Measurements from ENCODE around the gene TBX5. TPM values are rescaled to one million over a fixed set of nuclear protein-coding genes. Genes with fewer than 3 reads are reported as not detected.

TBX5 gene
- total RNA-seq = not detected

- H3K9me3 Mint-ChIP-seq (ENCODE audit: low read depth) = no peaks in the 10 kb centered on the region
- DNase-seq = peak; percentile 9
- POLR2A ChIA-PET = no interaction called here
- H3K27ac Mint-ChIP-seq = no peak within 1 kb of the TSS
- CTCF ChIA-PET = no interaction called here
- H3K27me3 Mint-ChIP-seq = peaks cover 81% of the 10 kb centered on the region
- no peaks in the 10 kb centered on the region for H3K36me3 Mint-ChIP-seq (ENCODE audit: low read depth)
- no peak within 1 kb of the TSS for H3K4me3 Mint-ChIP-seq
- peaks cover 11% of the 10 kb centered on the region for H3K4me1 Mint-ChIP-seq
- no peak for ATAC-seq
- intact Hi-C loops (cut with DNase I, micrococcal nuclease) = loop anchor here (2.0 to 10.0 kb wide), 5 partner anchors 35 to 933 kb away; partner anchors contain the start of gene LHX5 (in 1 of the 2)
These were observed at the start of gene TBX5 for GRCh38 chr12:114405519-114406271. Gene TBX5 (minus strand): TSS chr12:114406144. CDS start chr12:114403898, 2,246 bp downstream.

GRCh38 chr12:114451657-114452056 is 45.7 kb upstream of the TBX5 start:
- Mint-ChIP-seq H3K36me3 (ENCODE audit: low read depth) (no peaks in the 10 kb centered on the region), H3K4me3 (no peak overlapping the region), H3K4me1 (no peaks in the 10 kb centered on the region), H3K9me3 (ENCODE audit: low read depth) (no peaks in the 10 kb centered on the region), H3K27ac (no peak overlapping the region), H3K27me3 (peaks cover 44% of the 10 kb centered on the region)
- CTCF ChIA-PET = no interaction called here
- ATAC-seq (no peak), DNase-seq (no peak)
- POLR2A ChIA-PET = no interaction called here
- intact Hi-C loops (cut with DNase I, micrococcal nuclease) = no loop called here

- Mint-ChIP-seq H3K36me3 (ENCODE audit: low read depth) (no peaks in the 10 kb centered on the region), H3K27ac (no peak overlapping the region), H3K4me1 (no peaks in the 10 kb centered on the region), H3K27me3 (peaks cover 53% of the 10 kb centered on the region), H3K4me3 (no peak overlapping the region), H3K9me3 (ENCODE audit: low read depth) (no peaks in the 10 kb centered on the region)
- ATAC-seq (no peak), DNase-seq (no peak)
- ChIA-PET CTCF (no interaction called here), POLR2A (no interaction called here)
- intact Hi-C loops (cut with DNase I, micrococcal nuclease) = no loop called here
These were observed 44.8 kb upstream of the TBX5 start for GRCh38 chr12:114450515-114451300.

- Mint-ChIP-seq H3K4me3 (no peak overlapping the region), H3K36me3 (ENCODE audit: low read depth) (no peaks in the 10 kb centered on the region), H3K27me3 (peaks cover 56% of the 10 kb centered on the region), H3K4me1 (no peaks in the 10 kb centered on the region), H3K9me3 (ENCODE audit: low read depth) (no peaks in the 10 kb centered on the region), H3K27ac (no peak overlapping the region)
- ChIA-PET CTCF (no interaction called here), POLR2A (no interaction called here)
- intact Hi-C loops (cut with DNase I, micrococcal nuclease) = no loop called here
- ATAC-seq = no peak
- DNase-seq = no peak
These were observed 44.1 kb upstream of the TBX5 start for GRCh38 chr12:114450019-114450418.

GRCh38 chr12:114448618-114448933 is 42.6 kb upstream of the TBX5 start:
- H3K9me3 Mint-ChIP-seq (ENCODE audit: low read depth) = no peaks in the 10 kb centered on the region
- POLR2A ChIA-PET = no interaction called here
- H3K4me1 Mint-ChIP-seq = no peaks in the 10 kb centered on the region
- DNase-seq (no peak), ATAC-seq (no peak)
- CTCF ChIA-PET = interaction anchor here (1.1 kb wide), 1 partner anchor 59 kb away, joined by 4 read pairs; no protein-coding TSS in a partner anchor
- intact Hi-C loops (cut with DNase I, micrococcal nuclease) = loop anchor here in 1 of 2 experiments (5.0 to 10.0 kb wide), 2 partner anchors 219 to 246 kb away; no protein-coding TSS in a partner anchor
- H3K27me3 Mint-ChIP-seq = peaks cover 67% of the 10 kb centered on the region
- H3K27ac Mint-ChIP-seq = no peak overlapping the region
- no peaks in the 10 kb centered on the region for H3K36me3 Mint-ChIP-seq (ENCODE audit: low read depth)
- no peak overlapping the region for H3K4me3 Mint-ChIP-seq

GRCh38 chr12:114447799-114448617 is 42.1 kb upstream of the TBX5 start:
- no peak for ATAC-seq
- intact Hi-C loops (cut with DNase I, micrococcal nuclease) = loop anchor here (2.0 to 10.0 kb wide), 4 partner anchors 45 to 247 kb away; no protein-coding TSS in a partner anchor

GRCh38 chr12:114447274-114447716 is 41.4 kb upstream of the TBX5 start:
- Mint-ChIP-seq H3K4me1 (no peaks in the 10 kb centered on the region), H3K9me3 (ENCODE audit: low read depth) (no peaks in the 10 kb centered on the region), H3K4me3 (no peak overlapping the region), H3K27ac (no peak overlapping the region), H3K27me3 (peaks cover 76% of the 10 kb centered on the region), H3K36me3 (ENCODE audit: low read depth) (no peaks in the 10 kb centered on the region)
- intact Hi-C loops (cut with DNase I, micrococcal nuclease) = loop anchor here (2.0 to 10.0 kb wide), 4 partner anchors 44 to 248 kb away; no protein-coding TSS in a partner anchor
- DNase-seq (peak; percentile 3), ATAC-seq (no peak)
- ChIA-PET POLR2A (no interaction called here), CTCF (no interaction called here)

More at GRCh38 chr12:114447799-114448617, 42.1 kb upstream of the TBX5 start:
- Mint-ChIP-seq H3K4me3 (no peak overlapping the region), H3K36me3 (ENCODE audit: low read depth) (no peaks in the 10 kb centered on the region), H3K9me3 (ENCODE audit: low read depth) (no peaks in the 10 kb centered on the region), H3K27me3 (peaks cover 72% of the 10 kb centered on the region), H3K4me1 (no peaks in the 10 kb centered on the region), H3K27ac (no peak overlapping the region)
- POLR2A ChIA-PET = no interaction called here
- CTCF ChIA-PET = no interaction called here
- DNase-seq = no peak

- peaks cover 78% of the 10 kb centered on the region for H3K27me3 Mint-ChIP-seq
- H3K9me3 Mint-ChIP-seq (ENCODE audit: low read depth) = no peaks in the 10 kb centered on the region
- no peak for DNase-seq
- no peaks in the 10 kb centered on the region for H3K36me3 Mint-ChIP-seq (ENCODE audit: low read depth)
- H3K4me1 Mint-ChIP-seq = no peaks in the 10 kb centered on the region
- H3K27ac Mint-ChIP-seq = no peak overlapping the region
- intact Hi-C loops (cut with DNase I, micrococcal nuclease) = loop anchor here (2.0 to 10.0 kb wide), 4 partner anchors 43 to 249 kb away; no protein-coding TSS in a partner anchor
- no peak for ATAC-seq
- CTCF ChIA-PET = interaction anchor here (0.8 kb wide), 1 partner anchor 63 kb away, joined by 3 read pairs; no protein-coding TSS in a partner anchor
- POLR2A ChIA-PET = no interaction called here
- H3K4me3 Mint-ChIP-seq = no peak overlapping the region
These were observed 39.7 kb upstream of the TBX5 start for GRCh38 chr12:114445401-114446323.

GRCh38 chr12:114444422-114445279 is 38.7 kb upstream of the TBX5 start:
- Mint-ChIP-seq H3K4me3 (no peak overlapping the region), H3K27me3 (peaks cover 78% of the 10 kb centered on the region), H3K27ac (no peak overlapping the region), H3K36me3 (ENCODE audit: low read depth) (no peaks in the 10 kb centered on the region), H3K9me3 (ENCODE audit: low read depth) (no peaks in the 10 kb centered on the region), H3K4me1 (no peaks in the 10 kb centered on the region)
- DNase-seq (peak; percentile 10), ATAC-seq (no peak)
- POLR2A ChIA-PET = no interaction called here
- CTCF ChIA-PET = no interaction called here
- intact Hi-C loops (cut with DNase I, micrococcal nuclease) = loop anchor here (5.0 to 10.0 kb wide), 3 partner anchors 223 to 250 kb away; partner anchors contain the start of gene TBX3 (in 1 of the 2)

All from activated CD4-positive, alpha-beta T cell treated with anti-CD3 and anti-CD28 coated beads for 36 hours (primary cell).